Measurements from ENCODE around the gene PNMA3. TPM values are rescaled to one million over a fixed set of nuclear protein-coding genes. Genes with fewer than 3 reads are reported as not detected.

PNMA3 gene
- total and polyA plus RNA-seq, 2 experiments from 2014 or later, result 2.5 to 8.5 TPM

DNA sequence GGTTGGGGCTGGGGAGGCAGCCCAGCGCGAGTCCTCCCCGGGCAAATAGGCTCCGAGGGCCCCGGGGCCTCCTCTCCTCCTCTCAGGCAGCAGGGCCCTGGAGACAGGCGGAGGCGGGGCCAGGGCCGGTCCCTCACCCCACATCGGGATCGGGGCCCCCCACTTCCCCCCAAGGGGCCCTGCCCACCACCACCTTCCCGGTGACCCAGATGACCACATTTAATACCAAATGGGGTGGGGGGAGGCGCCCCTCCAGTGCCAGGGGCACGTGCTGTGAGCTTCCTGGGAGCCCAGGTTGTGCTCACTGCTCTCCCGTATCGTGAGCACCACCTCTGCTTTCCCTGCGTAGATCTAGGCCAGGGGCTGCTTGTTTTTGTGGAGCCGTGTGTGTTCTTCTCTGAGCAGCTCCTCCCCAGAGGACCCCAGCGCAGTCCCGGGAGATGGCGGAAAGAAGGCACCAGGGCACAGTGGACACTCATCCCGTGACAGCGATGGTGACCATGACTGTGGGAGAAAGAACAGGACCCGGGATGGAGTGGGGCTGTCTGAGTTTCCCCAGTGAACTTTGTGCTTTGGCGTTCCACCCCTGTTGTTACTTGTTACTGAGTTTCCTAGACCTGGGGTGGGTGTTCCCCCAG, 18.1 kb downstream of the PNMA3 start:
- no peaks in the 10 kb centered on the region for H4K20me1 ChIP-seq (replicated peaks; ENCODE audit: insufficient read depth)
- H3K4me3 ChIP-seq, result no peak overlapping the region
- no peak overlapping the region for H3K4me3 Mint-ChIP-seq
- no peaks in the 10 kb centered on the region for H3K27me3 Mint-ChIP-seq (ENCODE audit: insufficient read depth, low read depth, poor library complexity)
- no peaks in the 10 kb centered on the region for H3K79me2 ChIP-seq (replicated peaks; ENCODE audit: insufficient read depth)
- no peak overlapping the region for H3K27ac ChIP-seq (ENCODE audit: low read depth)
- H2AFZ ChIP-seq, result no peak overlapping the region
- TF ChIP-seq EZH2phosphoT487 (IDR thresholded peaks at IDR 0.05; ENCODE audit: unreplicated experiment), result no peak
- TF ChIP-seq STAT1 (IDR thresholded peaks at IDR 0.05; ENCODE audit: unreplicated experiment), result no peak
- TF ChIP-seq JUNB (IDR thresholded peaks at IDR 0.05; ENCODE audit: unreplicated experiment), result no peak
- no peak for TF ChIP-seq CREB1 (CRISPR knock-in tag; IDR thresholded peaks at IDR 0.05; ENCODE audit: low read depth)
- no peak for TF ChIP-seq EZH2 (IDR thresholded peaks at IDR 0.05; ENCODE audit: low read depth, unreplicated experiment)
- TF ChIP-seq, protein P1, sequence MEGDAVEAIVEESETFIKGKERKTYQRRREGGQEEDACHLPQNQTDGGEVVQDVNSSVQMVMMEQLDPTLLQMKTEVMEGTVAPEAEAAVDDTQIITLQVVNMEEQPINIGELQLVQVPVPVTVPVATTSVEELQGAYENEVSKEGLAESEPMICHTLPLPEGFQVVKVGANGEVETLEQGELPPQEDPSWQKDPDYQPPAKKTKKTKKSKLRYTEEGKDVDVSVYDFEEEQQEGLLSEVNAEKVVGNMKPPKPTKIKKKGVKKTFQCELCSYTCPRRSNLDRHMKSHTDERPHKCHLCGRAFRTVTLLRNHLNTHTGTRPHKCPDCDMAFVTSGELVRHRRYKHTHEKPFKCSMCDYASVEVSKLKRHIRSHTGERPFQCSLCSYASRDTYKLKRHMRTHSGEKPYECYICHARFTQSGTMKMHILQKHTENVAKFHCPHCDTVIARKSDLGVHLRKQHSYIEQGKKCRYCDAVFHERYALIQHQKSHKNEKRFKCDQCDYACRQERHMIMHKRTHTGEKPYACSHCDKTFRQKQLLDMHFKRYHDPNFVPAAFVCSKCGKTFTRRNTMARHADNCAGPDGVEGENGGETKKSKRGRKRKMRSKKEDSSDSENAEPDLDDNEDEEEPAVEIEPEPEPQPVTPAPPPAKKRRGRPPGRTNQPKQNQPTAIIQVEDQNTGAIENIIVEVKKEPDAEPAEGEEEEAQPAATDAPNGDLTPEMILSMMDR (conservative IDR thresholded peaks at IDR 0.05; ENCODE audit: low read depth in 2 of 2), result no peak
- TF ChIP-seq, protein P2, sequence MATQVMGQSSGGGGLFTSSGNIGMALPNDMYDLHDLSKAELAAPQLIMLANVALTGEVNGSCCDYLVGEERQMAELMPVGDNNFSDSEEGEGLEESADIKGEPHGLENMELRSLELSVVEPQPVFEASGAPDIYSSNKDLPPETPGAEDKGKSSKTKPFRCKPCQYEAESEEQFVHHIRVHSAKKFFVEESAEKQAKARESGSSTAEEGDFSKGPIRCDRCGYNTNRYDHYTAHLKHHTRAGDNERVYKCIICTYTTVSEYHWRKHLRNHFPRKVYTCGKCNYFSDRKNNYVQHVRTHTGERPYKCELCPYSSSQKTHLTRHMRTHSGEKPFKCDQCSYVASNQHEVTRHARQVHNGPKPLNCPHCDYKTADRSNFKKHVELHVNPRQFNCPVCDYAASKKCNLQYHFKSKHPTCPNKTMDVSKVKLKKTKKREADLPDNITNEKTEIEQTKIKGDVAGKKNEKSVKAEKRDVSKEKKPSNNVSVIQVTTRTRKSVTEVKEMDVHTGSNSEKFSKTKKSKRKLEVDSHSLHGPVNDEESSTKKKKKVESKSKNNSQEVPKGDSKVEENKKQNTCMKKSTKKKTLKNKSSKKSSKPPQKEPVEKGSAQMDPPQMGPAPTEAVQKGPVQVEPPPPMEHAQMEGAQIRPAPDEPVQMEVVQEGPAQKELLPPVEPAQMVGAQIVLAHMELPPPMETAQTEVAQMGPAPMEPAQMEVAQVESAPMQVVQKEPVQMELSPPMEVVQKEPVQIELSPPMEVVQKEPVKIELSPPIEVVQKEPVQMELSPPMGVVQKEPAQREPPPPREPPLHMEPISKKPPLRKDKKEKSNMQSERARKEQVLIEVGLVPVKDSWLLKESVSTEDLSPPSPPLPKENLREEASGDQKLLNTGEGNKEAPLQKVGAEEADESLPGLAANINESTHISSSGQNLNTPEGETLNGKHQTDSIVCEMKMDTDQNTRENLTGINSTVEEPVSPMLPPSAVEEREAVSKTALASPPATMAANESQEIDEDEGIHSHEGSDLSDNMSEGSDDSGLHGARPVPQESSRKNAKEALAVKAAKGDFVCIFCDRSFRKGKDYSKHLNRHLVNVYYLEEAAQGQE (IDR thresholded peaks at IDR 0.05; ENCODE audit: unreplicated experiment), result no peak
- H3K36me3 Mint-ChIP-seq (ENCODE audit: low read depth), result no peaks in the 10 kb centered on the region
- no peaks in the 10 kb centered on the region for H3K27me3 ChIP-seq (ENCODE audit: insufficient read depth)
- ATAC-seq (no peak), DNase-seq (ENCODE audit: low spot score) (no peak)
- H3K4me1 ChIP-seq (ENCODE audit: insufficient read depth), result no peaks in the 10 kb centered on the region
- no peaks in the 10 kb centered on the region for H3K9me3 Mint-ChIP-seq
- no peak overlapping the region for H3K27ac Mint-ChIP-seq
- H3K4me2 ChIP-seq, result no peak overlapping the region
- H3K9me2 ChIP-seq (ENCODE audit: insufficient read depth), result no peaks in the 10 kb centered on the region
- no peaks in the 10 kb centered on the region for H3K4me1 Mint-ChIP-seq
- H3F3A ChIP-seq (replicated peaks; ENCODE audit: low read depth), result no peaks in the 10 kb centered on the region
- no peaks in the 10 kb centered on the region for H3K36me3 ChIP-seq (ENCODE audit: insufficient read depth)

GRCh38 chrX:153074935-153075334, 18.7 kb downstream of the PNMA3 start:
- no peak overlapping the region for H3K4me3 Mint-ChIP-seq
- Histone ChIP-seq H3F3A (replicated peaks; ENCODE audit: low read depth) (no peaks in the 10 kb centered on the region), H3K27me3 (ENCODE audit: insufficient read depth) (no peaks in the 10 kb centered on the region), H4K20me1 (replicated peaks; ENCODE audit: insufficient read depth) (no peaks in the 10 kb centered on the region), H2AFZ (no peak overlapping the region), H3K27ac (ENCODE audit: low read depth) (no peak overlapping the region), H3K4me3 (no peak overlapping the region), H3K4me1 (ENCODE audit: insufficient read depth) (no peaks in the 10 kb centered on the region), H3K9me2 (ENCODE audit: insufficient read depth) (no peaks in the 10 kb centered on the region), H3K36me3 (ENCODE audit: insufficient read depth) (no peaks in the 10 kb centered on the region), H3K79me2 (replicated peaks; ENCODE audit: insufficient read depth) (no peaks in the 10 kb centered on the region), H3K4me2 (no peak overlapping the region)
- no peak overlapping the region for H3K27ac Mint-ChIP-seq
- H3K9me3 Mint-ChIP-seq, result no peaks in the 10 kb centered on the region
- DNase-seq (ENCODE audit: low spot score), result no peak
- no peak for ATAC-seq
- H3K36me3 Mint-ChIP-seq (ENCODE audit: low read depth), result no peaks in the 10 kb centered on the region
- no peaks in the 10 kb centered on the region for H3K4me1 Mint-ChIP-seq
- no peaks in the 10 kb centered on the region for H3K27me3 Mint-ChIP-seq (ENCODE audit: insufficient read depth, low read depth, poor library complexity)
- TF ChIP-seq, protein P2 (IDR thresholded peaks at IDR 0.05; ENCODE audit: unreplicated experiment), result no peak
- TF ChIP-seq EZH2phosphoT487 (IDR thresholded peaks at IDR 0.05; ENCODE audit: unreplicated experiment), result no peak
- no peak for TF ChIP-seq NANOG (IDR thresholded peaks at IDR 0.05; ENCODE audit: borderline replicate concordance)
- TF ChIP-seq STAT1 (IDR thresholded peaks at IDR 0.05; ENCODE audit: unreplicated experiment), result no peak
- TF ChIP-seq JUNB (IDR thresholded peaks at IDR 0.05; ENCODE audit: unreplicated experiment), result no peak
- TF ChIP-seq EZH2 (IDR thresholded peaks at IDR 0.05; ENCODE audit: low read depth, unreplicated experiment), result no peak
- TF ChIP-seq ZNF331 (CRISPR knock-in tag; IDR thresholded peaks at IDR 0.05; ENCODE audit: low read depth), result no peak
- no peak for TF ChIP-seq POLR2AphosphoS5 (IDR thresholded peaks at IDR 0.05; ENCODE audit: low read depth)
- TF ChIP-seq ZNF114 (CRISPR knock-in tag; IDR thresholded peaks at IDR 0.05), result no peak
- no peak for TF ChIP-seq ETS1 (IDR thresholded peaks at IDR 0.05)

All from GM23338 (cell line).